Placental epithelial cell (primary cell): ENCODE data around the gene SMIM20. TPM values are rescaled to one million over a fixed set of nuclear protein-coding genes. Genes with fewer than 3 reads are reported as not detected.

Source experiments
- total RNA-seq: library from RNA; depleted of rRNA; stranded (reverse); fragments of >200 nt; gene quantifications from 2 replicates; pipeline ENCODE4 v1.2.3, GENCODE V29; 2012

Gene SMIM20
- total RNA-seq: 23.7 and 39.7 TPM in 2 replicates

DNA sequence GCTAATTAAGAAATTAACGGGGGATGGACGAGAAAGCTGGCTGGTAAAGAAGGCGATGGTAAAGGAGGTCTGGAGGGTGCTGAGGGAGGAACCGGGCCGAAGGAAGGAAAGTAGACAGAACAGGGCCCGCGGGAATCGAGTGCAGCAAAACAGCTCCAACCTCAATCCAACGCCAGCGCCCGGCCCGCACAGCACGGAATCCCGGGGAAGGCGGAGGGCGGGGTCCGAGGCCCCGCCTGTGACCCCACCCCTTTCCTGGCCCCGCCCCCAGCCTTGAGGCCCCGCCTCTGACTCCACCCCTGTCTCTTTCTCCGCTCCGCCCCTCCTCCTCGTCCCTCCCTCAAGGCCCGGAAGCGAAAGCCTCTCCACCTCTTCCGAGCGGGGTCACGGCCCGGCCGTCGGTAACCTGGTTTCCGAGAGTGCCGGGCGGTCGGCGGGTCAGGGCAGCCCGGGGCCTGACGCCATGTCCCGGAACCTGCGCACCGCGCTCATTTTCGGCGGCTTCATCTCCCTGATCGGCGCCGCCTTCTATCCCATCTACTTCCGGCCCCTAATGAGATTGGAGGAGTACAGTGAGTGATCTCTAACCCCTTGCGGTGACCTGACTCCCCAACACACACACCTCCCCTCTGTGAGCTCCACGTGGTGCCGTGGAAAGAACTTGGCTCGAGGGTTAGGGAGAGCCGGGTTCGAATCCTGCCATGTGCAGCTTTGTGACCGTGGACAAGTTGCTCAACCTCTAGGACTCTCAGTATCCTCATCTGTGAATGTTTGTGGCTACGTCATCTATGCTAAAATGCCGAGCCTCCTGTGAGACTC lies at the start of gene SMIM20:
Gene SMIM20, plus strand, starts transcription at position 370 of the 819 bp plus-strand sequence. Its CDS starts 94 bp downstream, at position 464.

Other genes starting within 250 kb of the SMIM20 start
- 7.9 and 36.4 TPM in 2 replicates for gene SEL1L3, start 51.2 kb upstream of the SMIM20 start, total RNA-seq